ENCODE data around the gene CSRNP3.
"Not testable (repeated sequence)": the region's sequence is repeated elsewhere in the genome, so short reads cannot be mapped to it uniquely, and the experiment has no call there.

CSRNP3 gene

GRCh38 chr2:165590999-165591398 lies 121.5 kb downstream of the CSRNP3 start:
- DNase-seq (ENCODE audit: low spot score): not testable (repeated sequence)

GRCh38 chr2:165593081-165593480 lies 123.6 kb downstream of the CSRNP3 start:
- no peak for DNase-seq (ENCODE audit: low spot score)

GRCh38 chr2:165594231-165594934 lies 124.9 kb downstream of the CSRNP3 start:
- no peak for DNase-seq (ENCODE audit: low spot score)

GRCh38 chr2:165594935-165595255 lies 125.4 kb downstream of the CSRNP3 start:
- DNase-seq (ENCODE audit: low spot score): no peak

GRCh38 chr2:165596788-165597187 lies 127.3 kb downstream of the CSRNP3 start:
- DNase-seq (ENCODE audit: low spot score): no peak

GRCh38 chr2:165601065-165601830 lies 131.8 kb downstream of the CSRNP3 start:
- DNase-seq (ENCODE audit: low spot score): no peak

- DNase-seq (ENCODE audit: low spot score): no peak
Measured at GRCh38 chr2:165601928-165602521, 132.5 kb downstream of the CSRNP3 start.

GRCh38 chr2:165609672-165610071 lies 140.2 kb downstream of the CSRNP3 start:
- no peak for DNase-seq (ENCODE audit: low spot score)

- DNase-seq (ENCODE audit: low spot score): no peak
Measured at GRCh38 chr2:165610591-165611029, 141.1 kb downstream of the CSRNP3 start.

GRCh38 chr2:165617741-165618481 lies 148.4 kb downstream of the CSRNP3 start:
- no peak for DNase-seq (ENCODE audit: low spot score)

- DNase-seq (ENCODE audit: low spot score): no peak
Measured at GRCh38 chr2:165618806-165619205, 149.3 kb downstream of the CSRNP3 start.

- DNase-seq (ENCODE audit: low spot score): no peak
Measured at GRCh38 chr2:165621086-165621560, 151.6 kb downstream of the CSRNP3 start.

GRCh38 chr2:165623161-165623560 lies 153.7 kb downstream of the CSRNP3 start:
- no peak for DNase-seq (ENCODE audit: low spot score)

- DNase-seq (ENCODE audit: low spot score): no peak
Measured at GRCh38 chr2:165623783-165624469, 154.4 kb downstream of the CSRNP3 start.

GRCh38 chr2:165624470-165624800 lies 154.9 kb downstream of the CSRNP3 start:
- no peak for DNase-seq (ENCODE audit: low spot score)

- no peak for DNase-seq (ENCODE audit: low spot score)
Measured at GRCh38 chr2:165627470-165627869, 158.0 kb downstream of the CSRNP3 start.

GRCh38 chr2:165629776-165630175 lies 160.3 kb downstream of the CSRNP3 start:
- DNase-seq (ENCODE audit: low spot score): no peak

- no peak for DNase-seq (ENCODE audit: low spot score)
Measured at GRCh38 chr2:165630236-165630635, 160.7 kb downstream of the CSRNP3 start.

GRCh38 chr2:165631089-165631488 lies 161.6 kb downstream of the CSRNP3 start:
- DNase-seq (ENCODE audit: low spot score): no peak

GRCh38 chr2:165632594-165632993 lies 163.1 kb downstream of the CSRNP3 start:
- DNase-seq (ENCODE audit: low spot score): no peak

- no peak for DNase-seq (ENCODE audit: low spot score)
Measured at GRCh38 chr2:165633431-165633830, 163.9 kb downstream of the CSRNP3 start.

- no peak for DNase-seq (ENCODE audit: low spot score)
Measured at GRCh38 chr2:165634282-165634681, 164.8 kb downstream of the CSRNP3 start.

Measured in ecto neural progenitor cell (in vitro differentiated cells).